GM04504 (cell line): ENCODE data around the gene HNF1A.
"Not testable (repeated sequence)": the region's sequence is repeated elsewhere in the genome, so short reads cannot be mapped to it uniquely, and the experiment has no call there.

ENCODE experiments used
- DNase-seq: peaks from one replicate; pipeline ENCODE4 v3.0.0-alpha.2; 2012; ENCODE audit warnings: low read depth

HNF1A gene

GRCh38 chr12:120978296-120979219 is at the start of gene HNF1A:
Gene HNF1A, plus strand, starts transcription at chr12:120978543. Its CDS starts 226 bp downstream, at chr12:120978769.
- DNase-seq, result no peak

- no peak for DNase-seq
Observed at GRCh38 chr12:120928864-120929652, 49.3 kb upstream of the HNF1A start.

- no peak for DNase-seq
Observed at GRCh38 chr12:120930032-120930431, 48.3 kb upstream of the HNF1A start.

GRCh38 chr12:120932058-120932457 is 46.3 kb upstream of the HNF1A start:
- DNase-seq, result no peak

- DNase-seq, result no peak
Observed at GRCh38 chr12:120932956-120933526, 45.3 kb upstream of the HNF1A start.

- DNase-seq, result no peak
Observed at GRCh38 chr12:120933786-120934185, 44.6 kb upstream of the HNF1A start.

GRCh38 chr12:120936197-120936596 is 42.1 kb upstream of the HNF1A start:
- no peak for DNase-seq

- no peak for DNase-seq
Observed at GRCh38 chr12:120938496-120938895, 39.8 kb upstream of the HNF1A start.

- no peak for DNase-seq
Observed at GRCh38 chr12:120939523-120939922, 38.8 kb upstream of the HNF1A start.

- no peak for DNase-seq
Observed at GRCh38 chr12:120940006-120940405, 38.3 kb upstream of the HNF1A start.

GRCh38 chr12:120940799-120941198 is 37.5 kb upstream of the HNF1A start:
- peak; percentile 10 for DNase-seq

GRCh38 chr12:120941412-120941811 is 36.9 kb upstream of the HNF1A start:
- no peak for DNase-seq

- DNase-seq, result no peak
Observed at GRCh38 chr12:120941846-120942405, 36.4 kb upstream of the HNF1A start.

- no peak for DNase-seq
Observed at GRCh38 chr12:120943482-120943881, 34.9 kb upstream of the HNF1A start.

- DNase-seq, result peak; percentile 13
Observed at GRCh38 chr12:120944645-120945217, 33.6 kb upstream of the HNF1A start.

GRCh38 chr12:120945516-120945915 is 32.8 kb upstream of the HNF1A start:
- not testable (repeated sequence) for DNase-seq

GRCh38 chr12:120950260-120950799 is 28.0 kb upstream of the HNF1A start:
- DNase-seq, result not testable (repeated sequence)

- no peak for DNase-seq
Observed at GRCh38 chr12:120950807-120951206, 27.5 kb upstream of the HNF1A start.

GRCh38 chr12:120955232-120955631 is 23.1 kb upstream of the HNF1A start:
- DNase-seq, result no peak

- no peak for DNase-seq
Observed at GRCh38 chr12:120956579-120957300, 21.6 kb upstream of the HNF1A start.
